H1 (cell line): Measurements from ENCODE around the gene CNTN6. TPM values are rescaled to one million over a fixed set of nuclear protein-coding genes. Genes with fewer than 3 reads are reported as not detected.

Experiments used
- CEBPB ChIP-seq: IDR thresholded peaks from 2 replicates; pipeline ENCODE4 v1.6.1; 2012; ENCODE audit warnings: low read depth, low read length
- EP300 ChIP-seq, 2 experiments: IDR thresholded peaks; 1 replicate in 1 of 2; 2 replicates in 1 of 2; pipeline ENCODE4 v1.6.1; 2011 to 2012; ENCODE audit warnings: low read depth in 2 of 2, low read length in 2 of 2, mild to moderate bottlenecking in 2 of 2, borderline replicate concordance in 1 of 2, inconsistent platforms in 1 of 2, moderate library complexity in 1 of 2
- SIN3A ChIP-seq, 2 experiments: IDR thresholded peaks in 1 of 2; conservative IDR thresholded peaks in 1 of 2; 2 replicates each; pipeline ENCODE4 v1.6.1; 2011 to 2012; ENCODE audit warnings: low read length in 2 of 2, improper control_type of control experiment in 1 of 2, low read depth in 1 of 2, mild to moderate bottlenecking in 1 of 2
- TAF7 ChIP-seq: optimal IDR thresholded peaks from 2 replicates; pipeline ENCODE3; 2011; ENCODE audit warnings: low read depth, mild to moderate bottlenecking, inconsistent platforms, low read length, moderate library complexity, borderline replicate concordance
- TCF12 ChIP-seq: IDR thresholded peaks from 2 replicates; pipeline ENCODE4 v1.6.1; 2011; ENCODE audit warnings: low read depth, mild to moderate bottlenecking, low read length
- polyA plus RNA-seq, 7 experiments: library from polyadenylated mRNA; depleted of rRNA in 3 of 7; stranded (reverse) in 5 of 7; unstranded in 2 of 7; fragments of >200 nt in 5 of 7; fragments of 200-250 nt in 2 of 7; gene quantifications; 1 replicate in 5 of 7; 2 replicates in 1 of 7; 4 replicates in 1 of 7; pipeline versions ENCODE4 v1.2.1 to v1.2.3, GENCODE V29; 2011 to 2013; ENCODE audit warnings: missing spikeins in 2 of 7, mixed read lengths in 2 of 7
- total RNA-seq: library from RNA; stranded (reverse); fragmentation: NEBNext Ultra II Directional; extraction: Animal tissue kit (Norgen Biotek cat#: 25700); gene quantifications from 2 replicates; pipeline ENCODE4 v1.2.1, GENCODE V29; 2021

Gene CNTN6
- total and polyA plus RNA-seq, 2 of the 8 experiments (the other 6 are each of a cell fraction or from before 2014, with no cell fraction given): not detected

- no peak for TF ChIP-seq EP300 (IDR thresholded peaks at IDR 0.05; ENCODE audit: borderline replicate concordance in 1 of 2, low read depth in 2 of 2, low read length in 2 of 2)
- TF ChIP-seq SIN3A (conservative IDR thresholded peaks at IDR 0.05 in 1 of 2, IDR thresholded peaks at IDR 0.05 in 1 of 2; ENCODE audit: low read depth in 1 of 2, low read length in 2 of 2): no peak
- no peak for TF ChIP-seq TCF12
- no peak for TF ChIP-seq CEBPB
- TF ChIP-seq TAF7: no peak
Observed at GRCh38 chr3:1421577-1421976, 328.8 kb downstream of the CNTN6 start (continued).
